ENCODE data around the gene P3R3URF. TPM values are rescaled to one million over a fixed set of nuclear protein-coding genes. Genes with fewer than 3 reads are reported as not detected.
A peak's percentile ranks its signal among the peaks of the same experiment; 100 is the strongest.

P3R3URF gene
- total RNA-seq, 1 donor from 2014 or later: not detected

DNA sequence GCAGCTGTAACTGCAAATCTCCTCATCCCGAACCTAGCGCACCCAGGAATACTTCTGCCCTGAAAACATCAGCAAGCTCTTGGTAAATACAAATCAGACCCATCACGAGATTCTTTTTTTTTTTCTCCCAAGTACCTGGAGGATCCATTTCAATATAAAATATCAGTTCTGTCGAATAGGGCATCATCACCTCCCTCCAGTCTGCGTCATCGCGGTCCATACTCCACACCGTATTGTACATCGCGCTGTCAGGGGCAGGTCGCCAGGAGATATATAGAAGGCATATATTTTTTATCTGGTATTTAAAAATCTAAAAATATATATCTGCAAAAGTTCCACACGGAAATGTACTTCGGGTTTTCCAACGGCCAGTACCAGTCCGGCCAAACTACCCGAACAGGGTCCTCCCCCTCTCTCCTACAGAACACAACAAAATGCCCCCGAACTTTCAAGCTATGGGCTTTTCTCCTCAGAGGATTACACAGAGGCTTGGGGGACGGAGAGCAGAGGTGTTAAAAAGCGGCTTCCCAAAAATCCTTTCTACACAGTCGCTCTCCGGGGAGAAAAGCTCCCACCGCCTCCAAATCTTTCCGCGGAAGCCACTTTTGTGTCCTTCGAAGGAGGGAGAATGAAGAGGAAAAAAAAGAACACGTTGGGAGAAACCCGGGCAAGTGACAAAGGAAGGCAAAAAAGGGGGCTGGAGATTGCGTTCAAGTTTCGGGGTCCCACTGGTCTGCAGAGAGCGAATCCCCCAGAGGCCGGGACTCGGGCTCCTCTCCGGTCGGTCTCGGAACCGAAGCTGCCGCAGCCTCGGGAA is 44.4 kb downstream of the P3R3URF start:
- peak; percentile 70 for DNase-seq

DNA sequence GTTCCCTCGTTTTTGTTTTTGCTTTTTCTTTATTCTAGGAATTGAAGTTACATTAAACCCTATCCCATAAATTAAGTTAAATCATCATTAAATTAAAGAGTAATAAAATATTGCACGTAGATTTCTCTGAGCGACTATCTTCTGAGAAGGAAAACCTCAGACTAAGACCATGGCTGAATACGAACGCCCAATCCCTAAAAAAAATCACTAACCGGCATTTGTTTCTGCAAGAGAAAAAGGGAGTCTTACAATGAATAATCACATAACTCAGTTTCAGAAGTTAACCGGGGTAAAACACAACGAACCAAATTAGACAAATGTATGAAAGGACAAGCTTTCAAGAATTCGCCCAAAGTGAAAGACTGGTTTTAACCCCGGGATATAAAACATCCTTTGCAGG is 45.2 kb downstream of the P3R3URF start:
- DNase-seq: peak; percentile 45

DNA sequence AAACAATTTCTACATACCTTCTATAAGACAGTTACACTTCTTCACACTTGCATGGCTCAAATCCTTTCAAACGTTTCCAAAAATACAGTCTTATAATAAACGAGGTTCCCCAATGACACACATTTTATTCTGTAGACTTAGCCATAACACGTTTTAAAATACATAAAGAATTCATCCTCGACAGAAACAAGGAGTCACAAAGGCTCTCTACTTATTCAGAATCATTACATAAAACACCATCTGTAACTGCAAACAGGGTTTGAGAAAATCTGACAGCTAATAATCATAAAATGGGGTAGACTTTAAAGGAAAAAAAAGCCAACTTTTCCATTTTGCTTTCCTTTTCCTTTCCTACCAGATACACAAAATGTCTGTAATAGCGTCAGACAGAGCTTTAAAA is 45.7 kb downstream of the P3R3URF start:
- peak; percentile 42 for DNase-seq

DNA sequence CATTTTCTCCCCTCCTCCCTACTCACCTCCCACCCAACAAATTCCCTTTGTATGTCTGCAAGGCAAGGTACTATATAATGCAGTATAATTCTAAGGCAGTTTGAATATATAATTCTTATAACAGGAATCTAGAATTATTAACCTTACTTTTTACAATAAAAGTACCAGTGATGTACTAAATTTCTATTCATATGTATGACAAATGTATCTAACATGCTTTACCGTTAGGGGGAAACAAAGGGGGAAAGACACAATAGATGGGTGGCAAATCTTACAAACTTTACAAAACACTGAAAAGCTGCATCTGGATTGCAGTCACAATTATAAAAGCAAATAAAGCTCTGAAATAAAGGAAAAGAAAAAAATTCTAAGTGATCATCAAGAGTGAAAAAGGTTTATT is 46.2 kb downstream of the P3R3URF start:
- DNase-seq: peak; percentile 26

DNA sequence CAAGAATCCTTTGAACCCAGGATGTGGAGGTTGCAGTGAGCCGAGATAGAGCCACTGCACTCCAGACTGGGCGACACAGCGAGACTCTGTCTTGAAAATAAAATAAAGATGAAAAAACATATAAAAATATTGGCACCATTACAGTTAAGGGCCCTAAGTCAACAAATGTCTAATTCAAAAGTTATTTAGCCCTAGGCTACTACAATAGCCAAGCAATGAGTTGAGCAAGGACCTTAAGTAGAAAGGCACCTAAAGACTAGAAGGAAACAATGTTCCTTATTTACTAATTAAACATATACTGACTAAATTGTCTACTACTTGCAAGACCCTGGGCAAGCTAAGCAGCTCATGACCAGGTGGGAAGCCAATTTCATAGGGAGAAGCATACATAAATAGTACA is 47.9 kb downstream of the P3R3URF start:
- DNase-seq: no peak

Small RNA genes within 50 kb of the gene (small RNA-seq; reads per million reads assigned to genes)
- gene AL672043.1 (ENCODE audit: low replicate concordance): not detected

Other genes with a start within 250 kb of the P3R3URF start
- gene PIK3R3, start 43.9 kb downstream of the P3R3URF start, total RNA-seq: 21.5 TPM
- 5.3 TPM for gene TSPAN1, start 1.4 kb downstream of the P3R3URF start, total RNA-seq
- 40.6 TPM for gene POMGNT1, start 21.9 kb upstream of the P3R3URF start, total RNA-seq
- gene LURAP1, start 26.8 kb upstream of the P3R3URF start, total RNA-seq: 5.4 TPM
- 2.7 TPM for gene RAD54L, start 71.3 kb upstream of the P3R3URF start, total RNA-seq
- 65.4 TPM for gene LRRC41, start 127.1 kb upstream of the P3R3URF start, total RNA-seq
- gene UQCRH, start 127.2 kb upstream of the P3R3URF start, total RNA-seq: 337 TPM
- 20.9 TPM for gene NSUN4, start 164.3 kb upstream of the P3R3URF start, total RNA-seq
- gene FAAH, start 217.8 kb upstream of the P3R3URF start, total RNA-seq: 40.0 TPM

All from tongue (tissue), 3 donors.